ENCODE results near the gene FNTB.

FNTB gene

DNA sequence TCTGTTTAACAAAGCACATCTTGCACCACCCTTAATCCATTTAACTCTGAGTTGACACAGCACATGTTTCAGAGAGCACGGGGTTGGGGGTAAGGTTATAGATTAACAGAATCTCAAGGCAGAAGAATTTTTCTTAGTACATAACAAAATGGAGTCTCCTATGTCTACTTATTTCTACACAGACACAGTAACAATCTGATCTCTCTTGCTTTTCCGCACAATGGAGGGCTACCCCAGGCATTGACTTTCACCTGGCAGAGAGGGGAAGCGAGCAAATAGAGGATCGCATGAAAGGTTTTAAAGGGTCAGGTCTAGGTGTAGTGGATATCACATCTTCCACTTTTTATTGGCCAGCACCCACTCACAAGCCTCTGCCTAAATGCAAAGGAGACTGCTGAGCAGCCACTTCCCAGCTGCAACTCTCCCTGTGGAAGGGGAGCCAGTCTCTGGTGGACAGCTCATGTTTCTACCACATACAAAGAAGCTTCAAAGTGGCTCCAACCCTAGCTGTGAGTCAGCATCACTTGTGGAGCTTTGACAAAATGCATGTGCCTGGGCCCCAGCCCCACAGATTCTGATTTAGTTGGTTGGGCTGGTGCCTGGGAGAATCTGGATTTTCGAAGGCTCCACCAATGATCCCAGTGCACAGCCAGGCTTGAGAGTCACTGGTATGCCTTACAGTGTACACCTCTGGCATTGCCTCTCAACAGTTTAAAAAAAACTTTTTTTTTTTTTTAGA lies 7.2 kb upstream of the FNTB start:
- DNase-seq (ENCODE audit: low spot score): no peak

- DNase-seq (ENCODE audit: low spot score): peak; percentile 50
Measured at GRCh38 chr14:64983439-64984310, 3.0 kb upstream of the FNTB start.

DNA sequence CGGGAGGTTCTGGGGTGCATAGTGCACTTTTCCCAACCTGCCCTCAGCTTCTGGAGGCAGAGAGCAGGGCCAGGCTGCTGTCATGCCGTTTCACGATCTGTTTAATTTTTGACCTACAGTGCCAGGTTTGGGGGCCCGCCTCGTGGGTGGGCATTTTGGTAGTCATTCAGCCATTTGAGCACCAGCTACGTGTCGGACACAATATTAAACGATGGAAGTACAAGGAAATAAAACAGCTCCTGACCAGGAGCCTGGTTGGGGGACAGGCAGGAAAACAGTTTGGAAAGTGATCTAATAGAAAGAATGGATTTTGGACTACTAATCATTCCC lies 708 bp downstream of the FNTB start:
- DNase-seq (ENCODE audit: low spot score): no peak

DNA sequence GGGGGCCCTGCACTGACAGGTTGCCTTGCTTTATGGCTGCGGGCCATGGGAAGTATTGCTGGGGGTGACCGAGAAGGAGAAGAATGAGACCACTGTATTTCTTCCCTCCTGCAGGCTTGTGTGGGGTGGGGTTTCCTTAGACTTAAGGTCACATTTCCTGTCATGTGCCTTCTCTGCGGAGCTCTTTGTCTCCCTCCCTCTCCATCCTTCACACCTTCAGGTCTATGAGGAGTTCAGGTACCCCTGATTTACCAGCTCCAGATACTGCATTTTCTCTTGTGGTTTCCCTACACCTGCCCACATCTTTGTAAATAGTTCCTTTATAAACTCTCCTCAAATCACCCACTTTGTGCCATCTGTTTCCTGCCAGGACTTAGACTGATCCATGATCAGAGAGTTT lies 3.6 kb downstream of the FNTB start:
- DNase-seq (ENCODE audit: low spot score): no peak

DNA sequence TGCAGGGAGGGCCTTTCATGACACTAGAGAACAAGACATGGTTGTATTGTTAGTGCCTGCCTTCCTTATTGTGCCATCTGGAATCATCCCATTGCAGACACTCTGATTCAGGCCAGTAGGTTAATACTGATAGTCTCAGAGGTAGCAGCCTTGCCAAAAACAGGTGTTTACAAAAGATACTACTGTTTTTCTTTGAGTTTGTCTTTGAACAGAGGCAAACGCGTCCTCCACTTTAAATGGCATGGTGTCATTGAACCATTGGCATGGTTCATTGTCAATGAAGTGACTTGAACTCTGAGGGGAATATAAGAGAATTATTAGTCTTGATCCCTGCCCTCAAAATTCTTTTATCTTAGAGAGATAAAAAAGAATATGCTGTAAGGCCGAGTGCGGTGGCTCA lies 4.2 kb downstream of the FNTB start:
- no peak for DNase-seq (ENCODE audit: low spot score)

DNA sequence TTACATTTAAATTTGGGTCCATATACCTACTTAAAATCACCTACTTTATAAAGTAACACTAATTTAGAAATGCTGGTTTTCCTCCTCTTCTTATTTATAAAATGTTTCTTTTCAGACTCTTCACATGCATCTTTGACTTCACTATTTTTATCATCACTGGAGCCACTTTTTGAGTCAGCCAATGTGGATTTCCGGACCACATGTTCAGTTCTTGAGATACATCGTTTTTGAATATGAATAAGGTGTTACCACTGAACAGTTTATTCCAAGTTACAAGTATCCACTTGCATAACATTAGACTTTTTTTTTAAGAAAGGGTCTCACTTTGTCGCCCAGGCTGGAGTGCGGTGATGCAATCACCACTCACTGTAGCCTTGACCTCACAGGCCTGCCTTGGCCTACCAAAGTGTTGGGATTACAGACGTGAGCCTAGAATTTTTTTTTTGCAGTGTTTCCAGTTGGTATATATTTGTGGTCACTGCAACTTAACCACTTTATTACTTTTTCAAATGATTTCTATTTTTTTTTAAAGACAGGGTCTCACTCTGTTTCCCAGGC lies 5.7 kb downstream of the FNTB start:
- no peak for DNase-seq (ENCODE audit: low spot score)

DNA sequence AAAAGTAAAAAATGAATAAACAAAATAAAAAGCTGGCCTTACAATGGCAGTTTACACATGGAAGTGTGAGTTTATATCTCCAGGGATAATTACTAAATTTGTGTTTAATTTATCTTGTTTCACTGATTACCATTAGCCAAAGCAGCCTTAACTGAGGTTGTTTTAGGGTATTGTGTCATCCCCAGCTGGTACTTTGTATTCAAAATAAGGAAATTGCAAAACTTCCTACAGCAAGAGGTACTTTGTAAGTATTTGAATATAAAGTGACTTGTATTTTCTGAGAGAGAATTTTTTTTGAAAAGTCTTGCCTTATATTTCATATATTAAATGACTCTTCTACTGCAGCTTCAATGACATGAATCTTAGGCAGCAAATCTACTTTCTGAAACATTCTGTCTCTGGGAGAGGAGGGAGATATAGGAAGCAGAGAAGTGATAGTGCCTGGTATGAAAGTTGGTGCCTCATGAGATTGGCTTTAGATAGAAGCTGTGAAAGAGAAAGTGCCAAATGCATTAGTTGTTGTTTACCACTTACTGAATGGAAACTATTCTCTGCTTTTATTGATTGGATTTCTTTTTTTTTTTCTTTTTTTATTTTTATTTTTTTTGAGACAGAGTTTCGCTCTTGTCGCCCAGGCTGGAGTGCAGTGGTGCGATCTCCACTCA lies 6.7 kb downstream of the FNTB start:
- DNase-seq (ENCODE audit: low spot score): no peak

DNA sequence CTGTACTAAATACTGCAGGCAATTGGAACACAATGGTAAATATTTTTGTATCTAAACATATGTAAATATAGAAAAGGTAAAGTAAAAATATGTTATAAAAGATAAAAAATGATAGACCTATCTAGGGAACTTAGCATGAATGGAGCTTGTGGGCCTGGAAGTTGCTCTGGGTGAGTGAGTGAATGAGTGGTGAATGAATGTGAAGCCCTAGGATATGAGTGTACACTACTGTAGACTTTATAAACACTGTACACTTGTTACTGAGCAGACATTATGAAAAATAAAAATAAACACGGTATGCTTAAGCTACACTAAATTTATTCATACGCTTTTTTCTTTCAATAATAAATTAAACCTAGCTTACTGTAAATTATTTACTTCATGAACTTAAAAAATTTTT lies 7.8 kb downstream of the FNTB start:
- no peak for DNase-seq (ENCODE audit: low spot score)

DNA sequence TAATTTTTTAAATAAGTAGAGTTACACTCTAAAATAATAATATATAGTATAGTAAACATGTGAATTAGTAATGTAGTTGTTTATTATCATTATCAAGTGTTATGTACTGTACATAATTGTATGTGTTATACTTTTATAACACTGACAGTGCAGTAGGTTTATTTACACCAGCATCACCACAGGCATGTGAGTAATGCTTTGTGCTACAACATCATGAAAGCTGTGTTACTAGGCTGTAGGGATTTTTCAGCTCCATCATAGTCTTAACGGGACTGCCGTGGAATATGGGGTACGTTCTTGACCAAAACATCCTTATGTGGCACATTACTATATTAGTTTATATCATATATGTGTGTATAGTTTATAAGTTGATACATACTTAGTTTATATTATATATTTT lies 8.6 kb downstream of the FNTB start:
- no peak for DNase-seq (ENCODE audit: low spot score)

DNA sequence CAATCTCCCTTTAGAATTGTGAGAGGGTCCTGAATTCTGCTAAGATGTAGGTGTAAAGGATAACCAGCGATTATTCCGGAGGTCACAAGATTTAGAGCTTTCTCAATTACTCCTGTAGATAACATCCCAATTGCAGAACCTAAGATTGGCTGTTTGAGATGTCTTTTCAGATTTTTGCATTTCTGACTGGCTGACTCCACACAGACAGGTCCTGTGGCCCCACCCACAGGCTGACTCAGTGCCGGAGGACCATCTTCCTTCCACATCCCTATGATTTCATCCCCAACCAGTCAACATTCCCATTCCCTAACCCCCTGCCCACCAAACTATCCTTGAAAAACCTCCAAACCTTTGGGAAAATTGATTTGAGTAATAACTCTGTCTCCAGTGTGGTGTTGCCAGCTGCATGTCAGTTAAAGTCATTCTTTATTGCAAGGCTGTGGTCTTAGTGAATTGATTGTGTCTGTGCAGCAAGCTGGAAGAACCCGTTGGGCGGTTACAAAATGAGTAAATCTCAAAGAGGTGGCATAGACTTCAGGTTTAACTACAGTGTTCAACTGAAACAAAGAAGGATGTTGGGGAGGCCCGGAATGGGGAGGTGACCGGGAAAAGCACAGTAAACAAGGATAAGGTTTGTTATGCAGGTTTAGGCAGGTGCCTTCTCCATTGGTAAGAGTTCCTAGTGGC lies 10.6 kb downstream of the FNTB start:
- no peak for DNase-seq (ENCODE audit: low spot score)

GRCh38 chr14:64998455-64998931 lies 11.8 kb downstream of the FNTB start:
- no peak for DNase-seq (ENCODE audit: low spot score)

DNA sequence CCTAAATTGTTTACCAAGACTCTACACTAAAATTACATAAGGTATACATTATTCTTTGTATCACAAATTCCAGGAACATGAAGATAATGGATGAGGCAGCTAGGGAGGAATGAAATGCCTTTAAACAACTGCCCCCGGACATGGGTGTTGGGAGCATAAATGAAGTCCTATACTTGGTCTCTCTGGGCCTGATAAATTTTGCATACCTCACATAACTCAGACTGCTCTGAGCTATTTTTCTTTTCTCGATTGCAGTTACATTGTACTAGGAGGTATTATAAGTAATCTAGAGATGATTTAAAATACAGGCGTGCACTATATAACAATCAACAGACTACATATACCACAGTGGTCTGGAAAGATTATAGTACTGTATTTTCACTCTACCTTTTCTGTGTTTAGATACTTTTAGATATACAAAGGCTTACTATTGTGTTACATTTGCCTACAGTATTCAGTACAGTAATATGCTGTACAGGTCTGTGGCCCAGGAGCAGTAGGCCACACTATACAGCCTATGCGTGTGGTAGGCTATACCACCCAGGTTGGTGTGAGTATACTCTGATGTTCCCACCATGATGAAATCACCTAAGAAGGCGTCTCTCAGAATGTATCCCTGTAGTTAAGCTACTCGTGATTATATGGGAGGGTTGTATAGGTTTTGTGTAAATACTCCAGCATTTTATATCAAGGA lies 14.3 kb downstream of the FNTB start:
- no peak for DNase-seq (ENCODE audit: low spot score)

- no peak for DNase-seq (ENCODE audit: low spot score)
Measured at GRCh38 chr14:65001723-65002122, 15.0 kb downstream of the FNTB start.

- no peak for DNase-seq (ENCODE audit: low spot score)
Measured at GRCh38 chr14:65002586-65003210, 16.0 kb downstream of the FNTB start.

- DNase-seq (ENCODE audit: low spot score): no peak
Measured at GRCh38 chr14:65003394-65003793, 16.7 kb downstream of the FNTB start.

DNA sequence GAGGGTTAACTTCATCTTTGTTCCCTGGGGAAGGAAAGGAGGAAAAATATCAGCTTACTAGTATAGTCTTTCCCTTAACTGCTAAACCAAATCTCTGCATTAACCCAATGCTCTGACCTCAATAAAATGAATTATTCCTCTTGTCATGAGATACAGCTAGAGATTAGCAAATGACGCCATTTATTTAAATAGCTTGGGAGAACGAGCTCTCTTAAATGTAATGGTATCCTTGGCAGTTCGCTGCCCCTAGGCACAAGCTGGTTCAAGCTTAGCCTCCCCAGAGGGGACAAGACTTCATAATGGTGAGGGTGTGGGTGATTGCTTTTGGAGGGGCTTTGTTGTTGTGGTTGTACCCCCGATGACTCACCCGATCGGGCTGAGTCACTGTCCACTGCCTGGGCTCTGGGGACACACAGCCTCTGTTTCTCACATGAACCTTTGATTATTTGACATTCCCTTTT lies 19.6 kb downstream of the FNTB start:
- no peak for DNase-seq (ENCODE audit: low spot score)

DNA sequence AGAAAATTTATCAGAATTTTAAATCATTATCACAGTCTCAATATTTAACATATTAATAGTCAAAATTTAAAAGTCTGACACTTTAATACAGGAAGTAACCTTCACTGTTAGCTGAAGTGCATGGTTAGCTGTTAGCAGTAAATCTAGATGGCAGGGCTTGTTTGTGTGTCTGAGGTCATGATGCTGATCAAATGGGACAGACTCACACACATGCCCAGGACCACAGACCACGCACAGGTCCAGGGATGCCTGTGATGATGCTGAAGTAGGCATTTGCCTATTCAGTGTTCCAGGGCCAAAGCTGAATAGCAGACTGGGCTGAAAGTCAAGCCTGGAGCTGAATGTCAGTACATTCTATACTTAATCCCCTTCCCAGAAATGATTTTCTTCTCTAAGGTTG lies 20.5 kb downstream of the FNTB start:
- no peak for DNase-seq (ENCODE audit: low spot score)

DNA sequence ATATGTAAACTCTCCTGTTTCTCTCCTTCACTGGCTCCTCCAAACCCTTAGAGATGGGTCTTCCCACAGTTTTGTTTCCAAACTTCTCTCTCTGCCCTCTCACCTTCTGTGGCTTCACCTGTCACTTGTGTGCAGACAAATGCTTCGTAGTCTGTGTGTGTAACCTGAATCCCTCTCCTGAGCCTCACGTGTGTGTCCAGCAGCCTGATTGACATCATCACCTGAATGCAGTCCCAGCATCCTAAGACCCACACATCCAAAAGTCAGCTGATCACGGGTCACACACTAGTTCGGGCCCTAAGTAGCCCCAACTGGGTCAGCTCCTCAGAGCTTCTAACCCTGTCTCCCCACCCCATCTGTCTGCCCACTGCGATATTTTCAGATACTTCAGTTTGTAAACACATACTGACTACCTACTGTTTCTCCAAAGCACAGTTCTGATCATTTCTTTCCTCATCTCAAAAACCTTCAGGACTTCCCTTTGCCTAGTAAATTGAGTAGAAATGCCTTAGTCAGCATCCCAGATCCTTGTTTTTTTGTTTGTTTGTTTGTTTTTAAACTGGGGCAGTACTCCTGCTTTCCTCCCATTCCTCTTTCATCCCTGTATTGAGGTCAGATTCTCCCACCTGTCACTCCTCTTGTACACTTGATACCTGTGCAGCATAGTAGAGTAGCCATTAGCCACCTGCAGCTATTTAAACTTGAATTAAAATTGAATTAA lies 23.7 kb downstream of the FNTB start:
- no peak for DNase-seq (ENCODE audit: low spot score)

- DNase-seq (ENCODE audit: low spot score): no peak
Measured at GRCh38 chr14:65011538-65011937, 24.8 kb downstream of the FNTB start.

DNA sequence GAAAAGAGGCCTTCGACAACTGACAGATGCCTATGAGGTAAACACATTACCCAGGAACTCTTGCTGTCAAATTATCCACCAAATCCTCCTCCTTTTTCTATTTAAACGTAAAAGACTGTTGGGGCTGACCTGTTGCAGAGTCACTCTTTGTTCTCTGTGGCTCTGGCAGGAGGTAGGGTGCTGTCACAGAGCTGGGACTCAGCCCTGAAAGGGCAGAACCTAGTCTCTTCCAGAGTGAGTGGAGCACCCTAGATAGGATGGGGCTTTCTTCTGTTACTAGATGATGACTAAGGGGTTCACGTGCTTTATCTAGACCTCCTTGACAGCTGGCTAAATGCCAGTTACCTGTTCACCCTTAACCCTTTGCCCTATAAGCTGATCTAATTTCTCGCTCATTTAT lies 25.7 kb downstream of the FNTB start:
- DNase-seq (ENCODE audit: low spot score): no peak
